Measurements from ENCODE around the gene INTS14. TPM values are rescaled to one million over a fixed set of nuclear protein-coding genes. Genes with fewer than 3 reads are reported as not detected.

The INTS14 gene
- total RNA-seq, 4 donors from 2014 or later, result 44.1 to 90.8 (median 54.9) TPM

DNA sequence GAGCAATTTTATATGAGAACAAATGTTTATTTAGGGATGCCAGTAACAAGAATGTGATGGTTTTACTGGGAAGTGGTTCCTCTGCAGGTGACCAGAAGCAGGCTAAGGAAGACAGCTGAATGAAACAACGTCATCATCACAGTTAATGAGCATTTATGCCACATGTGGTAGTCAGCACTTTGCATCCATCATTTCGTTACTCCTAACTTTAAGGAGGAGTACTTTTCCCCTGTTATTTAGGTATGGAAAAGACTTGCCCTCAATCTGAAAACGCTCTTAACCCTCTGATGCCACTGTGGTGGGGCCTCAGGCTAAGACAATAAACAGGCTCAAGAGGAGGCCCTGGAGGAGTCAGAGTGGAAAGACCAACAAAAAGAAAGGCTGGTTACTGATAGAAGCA is 31.2 kb downstream of the INTS14 start:
- Histone ChIP-seq H3K27me3 (no peaks in the 10 kb centered on the region), H3K36me3 (peaks cover 0 to 73% (median 0%) of the 10 kb centered on the region in 3 donors), H3K9me3 (no peaks in the 10 kb centered on the region), H3K27ac (no peak overlapping the region), H3K4me3 (no peak overlapping the region), H3K4me1 (peaks cover 0 to 10% (median 0%) of the 10 kb centered on the region in 4 donors)
- DNase-seq, result no peak
- TF ChIP-seq POLR2A (IDR thresholded peaks at IDR 0.05), result no peak
- TF ChIP-seq, protein P1, sequence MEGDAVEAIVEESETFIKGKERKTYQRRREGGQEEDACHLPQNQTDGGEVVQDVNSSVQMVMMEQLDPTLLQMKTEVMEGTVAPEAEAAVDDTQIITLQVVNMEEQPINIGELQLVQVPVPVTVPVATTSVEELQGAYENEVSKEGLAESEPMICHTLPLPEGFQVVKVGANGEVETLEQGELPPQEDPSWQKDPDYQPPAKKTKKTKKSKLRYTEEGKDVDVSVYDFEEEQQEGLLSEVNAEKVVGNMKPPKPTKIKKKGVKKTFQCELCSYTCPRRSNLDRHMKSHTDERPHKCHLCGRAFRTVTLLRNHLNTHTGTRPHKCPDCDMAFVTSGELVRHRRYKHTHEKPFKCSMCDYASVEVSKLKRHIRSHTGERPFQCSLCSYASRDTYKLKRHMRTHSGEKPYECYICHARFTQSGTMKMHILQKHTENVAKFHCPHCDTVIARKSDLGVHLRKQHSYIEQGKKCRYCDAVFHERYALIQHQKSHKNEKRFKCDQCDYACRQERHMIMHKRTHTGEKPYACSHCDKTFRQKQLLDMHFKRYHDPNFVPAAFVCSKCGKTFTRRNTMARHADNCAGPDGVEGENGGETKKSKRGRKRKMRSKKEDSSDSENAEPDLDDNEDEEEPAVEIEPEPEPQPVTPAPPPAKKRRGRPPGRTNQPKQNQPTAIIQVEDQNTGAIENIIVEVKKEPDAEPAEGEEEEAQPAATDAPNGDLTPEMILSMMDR (IDR thresholded peaks at IDR 0.05), result no peak

DNA sequence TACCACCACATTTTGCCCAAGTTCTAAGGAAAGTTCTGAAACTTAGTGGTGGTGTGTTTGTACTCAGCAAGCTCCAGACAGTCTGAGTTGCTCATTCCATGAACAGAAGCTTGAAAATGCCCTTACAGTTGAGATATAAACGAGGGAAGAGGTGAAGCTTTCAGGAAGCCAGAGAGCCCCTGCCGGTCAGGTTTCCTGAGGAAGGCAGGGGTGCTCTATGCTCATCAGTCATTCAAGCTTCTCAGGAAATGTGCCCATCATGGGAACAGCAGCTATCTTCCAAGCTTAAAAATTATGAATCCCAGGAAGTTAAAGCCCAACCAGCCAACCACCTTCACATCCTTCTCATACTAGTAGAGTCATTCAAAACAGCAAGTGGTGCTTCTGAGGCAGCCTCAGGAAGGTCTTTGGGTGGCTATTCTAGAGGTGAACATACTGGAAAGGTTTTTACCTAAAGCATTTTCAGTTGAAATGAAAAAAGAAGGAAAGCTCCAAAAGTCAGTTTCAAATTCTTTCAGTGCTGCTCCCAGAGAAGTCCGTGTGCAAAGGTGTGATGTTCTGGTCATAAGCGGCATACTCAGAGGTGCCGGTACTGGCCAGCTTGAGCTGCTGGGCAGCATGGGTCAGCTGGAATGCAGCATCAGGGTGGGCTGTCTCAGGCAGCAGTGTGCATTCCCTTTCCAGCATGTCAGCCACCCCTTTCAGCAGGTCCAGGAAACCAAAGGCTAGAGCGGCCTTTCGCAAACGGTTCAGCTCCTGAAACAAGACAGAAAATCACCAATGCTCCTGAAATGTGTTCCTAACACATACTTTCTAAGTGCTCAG is 31.8 kb downstream of the INTS14 start:
- H3K4me3 ChIP-seq, result no peak overlapping the region
- peaks cover 0 to 5% (median 0%) of the 10 kb centered on the region in 4 donors for H3K4me1 ChIP-seq
- no peak for DNase-seq
- no peak overlapping the region for H3K27ac ChIP-seq
- TF ChIP-seq, protein P1 (IDR thresholded peaks at IDR 0.05), result no peak
- no peak for TF ChIP-seq POLR2A (IDR thresholded peaks at IDR 0.05)
- no peaks in the 10 kb centered on the region for H3K9me3 ChIP-seq
- H3K27me3 ChIP-seq, result no peaks in the 10 kb centered on the region
- peaks cover 0 to 67% (median 0%) of the 10 kb centered on the region in 3 donors for H3K36me3 ChIP-seq

DNA sequence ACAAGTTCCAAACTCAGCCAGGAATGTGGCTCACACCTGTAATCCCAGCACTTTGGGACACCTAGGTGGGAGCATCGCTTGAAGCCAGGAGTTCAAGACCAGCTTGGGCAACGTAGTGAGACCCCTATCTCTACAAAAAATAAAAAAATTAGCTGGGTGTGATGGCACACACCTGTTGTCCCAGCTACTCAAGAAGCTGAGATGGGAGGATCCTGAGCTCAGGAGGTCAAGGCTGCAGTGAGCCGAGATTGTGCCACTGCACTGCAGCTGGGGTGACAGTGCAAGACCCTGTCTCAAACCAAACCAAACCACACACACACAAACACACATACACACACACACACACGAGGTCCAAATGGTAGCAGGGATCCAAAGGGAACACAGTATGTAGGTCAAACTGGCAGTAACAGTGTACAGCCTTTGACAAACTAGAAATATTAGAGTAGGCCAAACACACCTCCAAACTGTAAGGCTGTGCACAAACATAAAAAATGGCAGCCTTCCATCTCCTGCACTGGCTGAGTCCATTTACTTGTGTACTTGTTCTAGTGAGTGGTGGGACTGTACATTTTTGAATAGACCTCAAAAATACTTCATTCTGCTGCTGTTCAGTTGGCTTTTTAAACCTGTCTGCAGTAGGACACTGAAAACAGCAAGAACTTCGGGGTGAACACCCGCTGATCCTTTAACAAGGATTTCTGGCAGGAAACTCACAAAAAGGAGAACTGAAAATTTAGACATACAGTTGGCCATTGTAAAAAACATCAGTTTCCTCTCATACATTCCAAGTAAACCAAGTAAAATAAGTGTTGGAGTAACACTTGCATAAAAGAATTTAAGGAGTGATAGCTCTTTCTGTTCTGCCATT is 33.6 kb downstream of the INTS14 start:
- H3K4me3 ChIP-seq, result no peak overlapping the region
- H3K36me3 ChIP-seq, result peaks cover 0 to 52% (median 0%) of the 10 kb centered on the region in 3 donors
- TF ChIP-seq, protein P1 (IDR thresholded peaks at IDR 0.05), result no peak
- TF ChIP-seq POLR2A (IDR thresholded peaks at IDR 0.05), result no peak
- no peak for DNase-seq
- no peaks in the 10 kb centered on the region for H3K9me3 ChIP-seq
- H3K27me3 ChIP-seq, result no peaks in the 10 kb centered on the region
- H3K27ac ChIP-seq, result no peak overlapping the region
- no peaks in the 10 kb centered on the region for H3K4me1 ChIP-seq

DNA sequence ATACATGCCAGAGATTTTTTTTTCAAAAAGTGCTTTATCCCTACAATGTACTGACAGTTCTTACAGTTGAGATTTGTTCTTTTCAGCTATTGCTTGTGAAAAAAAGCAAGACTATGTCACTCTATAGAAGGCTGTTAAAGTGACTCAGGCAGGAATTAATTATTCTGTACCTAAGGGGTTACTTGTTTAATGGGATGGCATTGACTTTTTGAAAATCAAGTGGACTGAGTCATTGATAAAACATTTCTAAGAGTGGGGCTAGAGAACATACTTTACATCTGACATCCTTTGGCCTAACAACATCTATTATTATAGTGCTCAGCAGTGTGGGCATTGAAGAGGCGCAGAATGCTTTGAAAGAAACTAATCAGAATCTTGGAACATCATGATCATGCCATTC is 34.3 kb downstream of the INTS14 start:
- H3K9me3 ChIP-seq, result no peaks in the 10 kb centered on the region
- no peak overlapping the region for H3K4me3 ChIP-seq
- H3K4me1 ChIP-seq, result no peaks in the 10 kb centered on the region
- H3K27ac ChIP-seq, result no peak overlapping the region
- H3K36me3 ChIP-seq, result peaks cover 0 to 45% (median 0%) of the 10 kb centered on the region in 3 donors
- no peaks in the 10 kb centered on the region for H3K27me3 ChIP-seq
- no peak for DNase-seq
- TF ChIP-seq POLR2A (IDR thresholded peaks at IDR 0.05), result no peak
- TF ChIP-seq, protein P1 (IDR thresholded peaks at IDR 0.05), result no peak

DNA sequence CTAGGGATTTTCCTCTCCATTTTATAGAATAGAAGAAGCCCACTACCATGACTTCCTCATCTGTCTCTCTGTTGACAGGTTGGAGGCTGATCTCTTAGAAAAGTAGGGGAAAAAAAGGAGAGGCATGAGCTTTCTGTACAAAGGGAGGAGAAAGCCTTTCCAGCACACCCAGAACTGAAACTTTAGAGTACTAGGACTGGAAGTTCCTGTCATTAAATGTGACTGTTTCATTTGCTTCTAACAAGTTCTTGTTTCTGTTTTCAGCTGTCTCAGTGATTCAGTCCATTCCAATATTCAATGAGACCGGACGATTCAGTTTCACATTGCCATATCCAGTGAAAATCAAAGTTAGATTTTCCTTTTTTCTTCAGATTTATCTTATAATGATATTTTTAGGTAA is 39.0 kb downstream of the INTS14 start:
- TF ChIP-seq POLR2A (IDR thresholded peaks at IDR 0.05), result no peak
- TF ChIP-seq, protein P1 (IDR thresholded peaks at IDR 0.05), result no peak
- no peaks in the 10 kb centered on the region for H3K27me3 ChIP-seq
- no peaks in the 10 kb centered on the region for H3K9me3 ChIP-seq
- H3K4me3 ChIP-seq, result no peak overlapping the region
- no peak for DNase-seq
- H3K4me1 ChIP-seq, result no peaks in the 10 kb centered on the region
- H3K27ac ChIP-seq, result no peak overlapping the region
- peaks cover 0 to 9% (median 0%) of the 10 kb centered on the region in 3 donors for H3K36me3 ChIP-seq
